Neural progenitor cell (in vitro differentiated cells): ENCODE results near the gene GAB4.
"Not testable (repeated sequence)": the region's sequence is repeated elsewhere in the genome, so short reads cannot be mapped to it uniquely, and the experiment has no call there.

Source experiments
- EZH2 ChIP-seq: fragments of 200-600 bp; sonication (generic); IDR thresholded peaks from 2 replicates; pipeline ENCODE4 v1.6.1; 2017; ENCODE audit warnings: antibody characterized with exemption, mild to moderate bottlenecking, moderate library complexity
- EZH2phosphoT487 ChIP-seq: fragments of 200-600 bp; sonication (generic); IDR thresholded peaks from 2 replicates; pipeline ENCODE4 v1.6.1; 2017; ENCODE audit warnings: antibody characterized with exemption
- TF ChIP-seq, protein P1 (sequence below): fragments of 200-600 bp; sonication (generic); IDR thresholded peaks from 2 replicates; pipeline ENCODE4 v1.5.1; 2017; ENCODE audit warnings: antibody characterized with exemption, mild to moderate bottlenecking

DNA sequence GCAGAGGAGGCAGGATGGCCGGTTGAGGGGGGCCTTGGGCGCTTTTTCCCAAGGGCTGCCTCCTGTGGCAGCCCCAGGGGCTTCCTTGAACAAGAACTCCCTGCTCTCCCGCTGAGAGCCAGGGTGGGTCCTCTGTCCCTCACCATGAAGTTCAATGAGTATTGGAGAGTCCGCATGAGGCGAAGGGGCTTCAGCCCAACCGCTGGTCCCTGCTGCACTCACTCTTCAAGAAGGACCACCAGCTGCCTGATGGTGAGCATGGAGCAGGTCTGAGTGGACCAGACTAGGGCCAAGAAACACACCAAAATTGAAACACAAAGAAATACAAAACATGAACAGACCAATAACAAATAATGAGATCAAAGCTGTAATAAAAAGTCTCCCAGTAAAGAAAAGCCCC, 7.5 kb upstream of the GAB4 start:
- TF ChIP-seq, protein P1, sequence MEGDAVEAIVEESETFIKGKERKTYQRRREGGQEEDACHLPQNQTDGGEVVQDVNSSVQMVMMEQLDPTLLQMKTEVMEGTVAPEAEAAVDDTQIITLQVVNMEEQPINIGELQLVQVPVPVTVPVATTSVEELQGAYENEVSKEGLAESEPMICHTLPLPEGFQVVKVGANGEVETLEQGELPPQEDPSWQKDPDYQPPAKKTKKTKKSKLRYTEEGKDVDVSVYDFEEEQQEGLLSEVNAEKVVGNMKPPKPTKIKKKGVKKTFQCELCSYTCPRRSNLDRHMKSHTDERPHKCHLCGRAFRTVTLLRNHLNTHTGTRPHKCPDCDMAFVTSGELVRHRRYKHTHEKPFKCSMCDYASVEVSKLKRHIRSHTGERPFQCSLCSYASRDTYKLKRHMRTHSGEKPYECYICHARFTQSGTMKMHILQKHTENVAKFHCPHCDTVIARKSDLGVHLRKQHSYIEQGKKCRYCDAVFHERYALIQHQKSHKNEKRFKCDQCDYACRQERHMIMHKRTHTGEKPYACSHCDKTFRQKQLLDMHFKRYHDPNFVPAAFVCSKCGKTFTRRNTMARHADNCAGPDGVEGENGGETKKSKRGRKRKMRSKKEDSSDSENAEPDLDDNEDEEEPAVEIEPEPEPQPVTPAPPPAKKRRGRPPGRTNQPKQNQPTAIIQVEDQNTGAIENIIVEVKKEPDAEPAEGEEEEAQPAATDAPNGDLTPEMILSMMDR: not testable (repeated sequence)
- not testable (repeated sequence) for TF ChIP-seq EZH2phosphoT487, EZH2
